ENCODE measurements around the gene ABCA10. TPM values are rescaled to one million over a fixed set of nuclear protein-coding genes. Genes with fewer than 3 reads are reported as not detected.
"Not testable (repeated sequence)": the region's sequence is repeated elsewhere in the genome, so short reads cannot be mapped to it uniquely, and the experiment has no call there.

Gene ABCA10
- total RNA-seq, 1 donor from 2014 or later = 0.29 TPM

DNA sequence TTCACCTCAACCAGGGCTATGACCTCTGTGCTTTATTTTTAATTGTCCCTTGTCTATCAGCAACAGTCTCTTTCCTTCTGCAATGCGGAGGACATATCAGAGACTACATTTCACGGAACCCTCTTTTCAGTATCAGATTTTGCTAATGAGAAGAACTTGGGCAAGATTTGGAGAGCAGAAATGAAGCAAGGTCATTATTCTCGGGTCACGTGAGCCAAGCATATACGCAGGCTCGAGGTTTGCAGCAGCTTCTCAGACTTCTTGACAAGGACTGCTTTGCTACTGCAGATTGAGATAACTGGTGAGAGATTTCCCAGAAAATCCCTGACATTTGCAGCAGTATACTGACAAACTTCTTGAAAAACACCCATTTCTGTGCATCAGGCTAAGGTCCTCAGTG is 30.4 kb downstream of the ABCA10 start:
- no peaks in the 10 kb centered on the region for H3K36me3 ChIP-seq (ENCODE audit: control insufficient read depth, insufficient read depth, low read length)
- H3K4me3 ChIP-seq (ENCODE audit: low read depth, low read length) = no peak overlapping the region
- H3K27me3 ChIP-seq (ENCODE audit: control insufficient read depth, insufficient read depth, low read length) = no peaks in the 10 kb centered on the region
- TF ChIP-seq, protein P1, sequence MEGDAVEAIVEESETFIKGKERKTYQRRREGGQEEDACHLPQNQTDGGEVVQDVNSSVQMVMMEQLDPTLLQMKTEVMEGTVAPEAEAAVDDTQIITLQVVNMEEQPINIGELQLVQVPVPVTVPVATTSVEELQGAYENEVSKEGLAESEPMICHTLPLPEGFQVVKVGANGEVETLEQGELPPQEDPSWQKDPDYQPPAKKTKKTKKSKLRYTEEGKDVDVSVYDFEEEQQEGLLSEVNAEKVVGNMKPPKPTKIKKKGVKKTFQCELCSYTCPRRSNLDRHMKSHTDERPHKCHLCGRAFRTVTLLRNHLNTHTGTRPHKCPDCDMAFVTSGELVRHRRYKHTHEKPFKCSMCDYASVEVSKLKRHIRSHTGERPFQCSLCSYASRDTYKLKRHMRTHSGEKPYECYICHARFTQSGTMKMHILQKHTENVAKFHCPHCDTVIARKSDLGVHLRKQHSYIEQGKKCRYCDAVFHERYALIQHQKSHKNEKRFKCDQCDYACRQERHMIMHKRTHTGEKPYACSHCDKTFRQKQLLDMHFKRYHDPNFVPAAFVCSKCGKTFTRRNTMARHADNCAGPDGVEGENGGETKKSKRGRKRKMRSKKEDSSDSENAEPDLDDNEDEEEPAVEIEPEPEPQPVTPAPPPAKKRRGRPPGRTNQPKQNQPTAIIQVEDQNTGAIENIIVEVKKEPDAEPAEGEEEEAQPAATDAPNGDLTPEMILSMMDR (IDR thresholded peaks at IDR 0.05; ENCODE audit: insufficient read depth, low read length, poor library complexity, severe bottlenecking) = no peak
- DNase-seq (ENCODE audit: low read depth) = no peak

DNA sequence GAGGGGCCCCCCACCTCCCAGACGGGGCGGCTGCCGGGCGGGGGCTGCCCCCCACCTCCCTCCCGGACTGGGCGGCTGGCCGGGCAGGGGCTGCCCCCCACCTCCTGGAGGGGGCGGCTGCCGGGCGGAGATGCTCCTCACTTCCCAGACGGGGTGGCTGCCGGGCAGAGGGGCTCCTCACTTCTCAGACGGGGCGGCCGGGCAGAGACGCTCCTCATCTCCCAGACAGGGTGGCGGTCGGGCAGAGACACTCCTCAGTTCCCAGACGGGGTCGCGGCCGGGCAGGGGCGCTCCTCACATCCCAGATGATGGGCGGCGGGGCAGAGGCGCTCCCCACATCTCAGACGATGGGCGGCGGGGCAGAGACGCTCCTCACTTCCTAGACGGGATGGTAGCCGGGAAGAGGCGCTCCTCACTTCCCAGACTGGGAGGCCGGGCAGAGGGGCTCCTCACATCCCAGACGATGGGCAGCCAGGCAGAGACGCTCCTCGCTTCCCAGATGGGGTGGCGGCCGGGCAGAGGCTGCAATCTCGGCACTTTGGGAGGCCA is 32.4 kb downstream of the ABCA10 start:
- H3K36me3 ChIP-seq (ENCODE audit: control insufficient read depth, insufficient read depth, low read length); H3K27me3 ChIP-seq (ENCODE audit: control insufficient read depth, insufficient read depth, low read length); H3K4me3 ChIP-seq (ENCODE audit: low read depth, low read length); DNase-seq (ENCODE audit: low read depth): not testable (repeated sequence)

DNA sequence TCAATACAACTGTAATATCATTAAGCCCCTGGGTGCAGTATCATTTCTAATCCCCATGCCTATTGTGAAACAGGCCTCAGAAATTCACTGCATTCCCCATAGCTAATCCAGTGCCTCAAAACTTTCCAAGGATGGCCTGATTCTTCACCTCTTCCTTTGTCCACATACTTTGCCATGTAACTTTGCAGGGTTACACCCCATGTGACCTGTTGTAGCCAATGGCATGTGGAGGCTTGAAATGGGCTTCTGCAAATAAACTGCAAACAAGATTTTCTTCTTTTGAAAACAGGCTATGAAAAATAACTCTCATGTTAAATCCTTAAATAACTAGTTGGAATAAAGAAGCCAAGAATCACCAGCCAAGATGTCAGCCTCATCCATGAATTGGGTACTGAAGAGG is 35.9 kb downstream of the ABCA10 start:
- DNase-seq (ENCODE audit: low read depth) = no peak
- TF ChIP-seq, protein P1 (IDR thresholded peaks at IDR 0.05; ENCODE audit: insufficient read depth, low read length, poor library complexity, severe bottlenecking) = no peak
- no peak overlapping the region for H3K4me3 ChIP-seq (ENCODE audit: low read depth, low read length)
- H3K27me3 ChIP-seq (ENCODE audit: control insufficient read depth, insufficient read depth, low read length) = no peaks in the 10 kb centered on the region
- no peaks in the 10 kb centered on the region for H3K36me3 ChIP-seq (ENCODE audit: control insufficient read depth, insufficient read depth, low read length)

DNA sequence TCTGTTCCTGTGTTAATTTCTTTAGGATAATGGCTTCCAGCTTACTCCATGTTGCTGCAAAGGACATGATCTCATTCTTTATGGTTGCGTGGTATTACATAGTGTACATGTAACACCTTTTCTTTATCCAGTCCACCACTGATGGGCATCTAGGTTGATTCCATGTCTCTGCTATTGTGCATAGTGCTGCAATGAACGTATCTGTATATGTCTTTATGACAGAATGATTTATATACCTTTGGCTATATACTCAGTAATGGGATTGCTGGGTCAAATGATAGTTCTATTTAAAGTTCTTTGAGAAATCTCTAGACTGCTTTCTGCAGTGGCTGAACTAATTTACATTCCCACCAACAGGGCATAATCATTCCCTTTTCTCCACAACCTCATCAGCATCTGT is 39.8 kb downstream of the ABCA10 start:
- Histone ChIP-seq H3K36me3 (ENCODE audit: control insufficient read depth, insufficient read depth, low read length) (no peaks in the 10 kb centered on the region), H3K27me3 (ENCODE audit: control insufficient read depth, insufficient read depth, low read length) (no peaks in the 10 kb centered on the region), H3K4me3 (ENCODE audit: low read depth, low read length) (no peak overlapping the region)
- TF ChIP-seq, protein P1 (IDR thresholded peaks at IDR 0.05; ENCODE audit: insufficient read depth, low read length, poor library complexity, severe bottlenecking) = no peak
- no peak for DNase-seq (ENCODE audit: low read depth)

DNA sequence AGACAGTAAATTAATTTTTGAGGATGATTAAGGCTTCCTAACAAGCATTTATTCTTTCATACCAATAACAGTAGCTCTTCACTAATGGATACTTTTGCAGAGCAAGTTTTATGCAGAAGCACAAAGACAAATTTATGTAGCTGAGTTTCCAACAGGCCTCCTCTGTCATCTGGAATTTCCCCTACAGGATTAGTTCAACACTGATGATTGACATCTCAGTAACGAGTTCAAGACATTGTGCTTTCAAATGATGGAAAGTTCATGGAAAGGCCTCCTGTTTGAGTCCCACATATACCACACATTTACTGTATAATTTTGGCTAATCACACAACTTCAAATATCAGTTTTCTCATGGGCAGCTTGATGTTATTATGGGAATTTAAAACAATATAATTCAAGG is 40.6 kb downstream of the ABCA10 start:
- Histone ChIP-seq H3K27me3 (ENCODE audit: control insufficient read depth, insufficient read depth, low read length) (no peaks in the 10 kb centered on the region), H3K36me3 (ENCODE audit: control insufficient read depth, insufficient read depth, low read length) (no peaks in the 10 kb centered on the region), H3K4me3 (ENCODE audit: low read depth, low read length) (no peak overlapping the region)
- DNase-seq (ENCODE audit: low read depth) = no peak
- TF ChIP-seq, protein P1 (IDR thresholded peaks at IDR 0.05; ENCODE audit: insufficient read depth, low read length, poor library complexity, severe bottlenecking) = no peak

DNA sequence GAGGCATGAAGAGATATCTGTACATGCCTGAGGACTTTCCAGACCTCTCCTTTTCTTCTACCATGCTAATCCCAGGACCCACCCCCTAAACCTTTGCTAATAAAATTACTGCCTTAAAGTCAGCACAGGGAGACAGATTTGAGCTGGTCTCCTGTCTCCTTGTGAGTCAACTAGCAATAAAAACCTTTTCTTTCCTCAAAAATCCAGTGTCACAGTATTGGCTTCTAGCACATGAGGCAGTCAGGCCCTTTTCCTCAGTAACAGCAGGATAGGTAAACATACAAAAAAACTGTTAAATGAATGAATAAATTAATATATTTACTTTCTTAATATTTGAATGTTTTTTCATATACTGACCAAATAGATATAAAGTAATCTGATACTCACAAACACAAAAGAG is 41.3 kb downstream of the ABCA10 start:
- H3K27me3 ChIP-seq (ENCODE audit: control insufficient read depth, insufficient read depth, low read length) = no peaks in the 10 kb centered on the region
- H3K36me3 ChIP-seq (ENCODE audit: control insufficient read depth, insufficient read depth, low read length) = no peaks in the 10 kb centered on the region
- no peak overlapping the region for H3K4me3 ChIP-seq (ENCODE audit: low read depth, low read length)
- TF ChIP-seq, protein P1 (IDR thresholded peaks at IDR 0.05; ENCODE audit: insufficient read depth, low read length, poor library complexity, severe bottlenecking) = no peak
- no peak for DNase-seq (ENCODE audit: low read depth)
